Measurements from ENCODE around the gene EIF2B2. TPM values are rescaled to one million over a fixed set of nuclear protein-coding genes. Genes with fewer than 3 reads are reported as not detected.

EIF2B2 gene
- total and polyA plus RNA-seq, 2 of the 13 experiments (the other 11 are each of a cell fraction or from before 2014, with no cell fraction given): 54.4 to 78.6 TPM

GRCh38 chr14:74968811-74969210, 33.9 kb upstream of the EIF2B2 start:
- Histone ChIP-seq H3K79me2 (ENCODE audit: insufficient read depth, low read length) (no peaks in the 10 kb centered on the region), H3K9ac (ENCODE audit: insufficient read depth, low read depth, low read length) (no peak overlapping the region), H3K27me3 (ENCODE audit: control insufficient read depth in 1 of 2, insufficient read depth in 2 of 2, low read length in 2 of 2) (peaks cover 0 to 21% of the 10 kb centered on the region in 2 experiments; a peak in 3 of 5 replicates), H2AFZ (ENCODE audit: low read length) (no peak overlapping the region), H3K4me1 (ENCODE audit: insufficient read depth, low read length) (peaks cover 19% of the 10 kb centered on the region), H3K27ac (ENCODE audit: extremely low read length, insufficient read depth, low read length) (no peak overlapping the region), H3K9me3 (ENCODE audit: low read length) (no peaks in the 10 kb centered on the region), H4K20me1 (ENCODE audit: insufficient read depth, low read length) (no peaks in the 10 kb centered on the region), H3K4me2 (ENCODE audit: low read depth, low read length) (no peak overlapping the region), H3K36me3 (replicated peaks in 1 of 2; ENCODE audit: control insufficient read depth in 1 of 2, insufficient read depth in 2 of 2, low read length in 2 of 2) (no peaks in the 10 kb centered on the region), H3K4me3 (replicated peaks in 1 of 3; ENCODE audit: insufficient read depth in 1 of 3, low read depth in 2 of 3, low read length in 3 of 3) (no peak overlapping the region)
- FAIRE-seq (no peak), ATAC-seq (no peak), DNase-seq (ENCODE audit: low spot score) (no peak)
- intact Hi-C loops (cut with micrococcal nuclease; ENCODE audit: unreplicated experiment) (no loop called here), in situ Hi-C loops (cut with HindIII; ENCODE audit: extremely low pct_ligation_motif_present, low pct_unique_long_range_greater_than_20kb) (no loop called here)
- ChIA-PET CTCF (ENCODE audit: low intra/inter-chr PET ratio, low total read pairs) (no interaction called here), POLR2A (interaction anchor here (1.4 kb wide), 1 partner anchor 11 kb away, joined by 3 read pairs; no protein-coding TSS in a partner anchor)
- TF ChIP-seq CCDC6 (CRISPR knock-in tag; IDR thresholded peaks at IDR 0.05) (no peak), JUN (CRISPR knock-in tag; IDR thresholded peaks at IDR 0.05) (no peak), GPBP1L1 (CRISPR knock-in tag; IDR thresholded peaks at IDR 0.05) (no peak), ARNTL (CRISPR knock-in tag; IDR thresholded peaks at IDR 0.05) (no peak), KDM1A (CRISPR knock-in tag; IDR thresholded peaks at IDR 0.05) (no peak), HNF1B (CRISPR knock-in tag; IDR thresholded peaks at IDR 0.05) (no peak), ZNF790 (CRISPR knock-in tag; IDR thresholded peaks at IDR 0.05; ENCODE audit: borderline replicate concordance) (no peak), ZNF616 (CRISPR knock-in tag; IDR thresholded peaks at IDR 0.05; ENCODE audit: low read depth) (no peak), ZNF33B (CRISPR knock-in tag; IDR thresholded peaks at IDR 0.05) (no peak), XRCC5 (optimal IDR thresholded peaks at IDR 0.05; ENCODE audit: low read length) (no peak), MAX (IDR thresholded peaks at IDR 0.05) (no peak), ARNT2 (CRISPR knock-in tag; IDR thresholded peaks at IDR 0.05; ENCODE audit: low read depth) (no peak)
- no TSS peak for BruUV-seq (replicated peaks)
- 4% methylated on average over 1 of the region's 1 CpG for WGBS (ENCODE audit: low lambda C conversion rate)

All from HepG2 (cell line).